GM12872 (cell line): Measurements from ENCODE around the gene SMU1.
A peak's percentile ranks its signal among the peaks of the same experiment; 100 is the strongest.

Experiments
- TF ChIP-seq, protein P1 (sequence below): IDR thresholded peaks from 3 replicates; pipeline ENCODE4 v1.5.1; 2011; ENCODE audit warnings: low read depth, mild to moderate bottlenecking, low read length, moderate library complexity; ENCODE audit not compliant: insufficient read depth

The SMU1 gene

DNA sequence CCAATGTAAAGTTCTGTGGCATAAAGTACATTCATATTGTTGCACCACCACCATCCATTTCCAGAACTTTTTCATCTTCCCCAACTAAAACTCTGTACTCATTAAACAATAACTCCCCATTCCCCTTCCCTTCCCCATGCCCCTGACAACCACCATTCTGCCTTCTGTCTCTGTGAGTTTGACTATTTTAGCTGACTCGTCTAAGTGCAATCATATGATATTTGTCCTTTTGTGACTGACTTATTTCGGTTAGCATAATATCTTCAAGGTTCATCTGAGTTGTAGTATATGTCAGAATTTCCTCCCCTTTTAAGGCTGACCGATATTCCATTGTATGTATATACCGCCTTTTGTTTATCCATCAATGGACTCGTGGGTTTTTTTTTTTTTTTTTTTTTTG is 29.0 kb upstream of the SMU1 start:
- TF ChIP-seq, protein P1, sequence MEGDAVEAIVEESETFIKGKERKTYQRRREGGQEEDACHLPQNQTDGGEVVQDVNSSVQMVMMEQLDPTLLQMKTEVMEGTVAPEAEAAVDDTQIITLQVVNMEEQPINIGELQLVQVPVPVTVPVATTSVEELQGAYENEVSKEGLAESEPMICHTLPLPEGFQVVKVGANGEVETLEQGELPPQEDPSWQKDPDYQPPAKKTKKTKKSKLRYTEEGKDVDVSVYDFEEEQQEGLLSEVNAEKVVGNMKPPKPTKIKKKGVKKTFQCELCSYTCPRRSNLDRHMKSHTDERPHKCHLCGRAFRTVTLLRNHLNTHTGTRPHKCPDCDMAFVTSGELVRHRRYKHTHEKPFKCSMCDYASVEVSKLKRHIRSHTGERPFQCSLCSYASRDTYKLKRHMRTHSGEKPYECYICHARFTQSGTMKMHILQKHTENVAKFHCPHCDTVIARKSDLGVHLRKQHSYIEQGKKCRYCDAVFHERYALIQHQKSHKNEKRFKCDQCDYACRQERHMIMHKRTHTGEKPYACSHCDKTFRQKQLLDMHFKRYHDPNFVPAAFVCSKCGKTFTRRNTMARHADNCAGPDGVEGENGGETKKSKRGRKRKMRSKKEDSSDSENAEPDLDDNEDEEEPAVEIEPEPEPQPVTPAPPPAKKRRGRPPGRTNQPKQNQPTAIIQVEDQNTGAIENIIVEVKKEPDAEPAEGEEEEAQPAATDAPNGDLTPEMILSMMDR = no peak

DNA sequence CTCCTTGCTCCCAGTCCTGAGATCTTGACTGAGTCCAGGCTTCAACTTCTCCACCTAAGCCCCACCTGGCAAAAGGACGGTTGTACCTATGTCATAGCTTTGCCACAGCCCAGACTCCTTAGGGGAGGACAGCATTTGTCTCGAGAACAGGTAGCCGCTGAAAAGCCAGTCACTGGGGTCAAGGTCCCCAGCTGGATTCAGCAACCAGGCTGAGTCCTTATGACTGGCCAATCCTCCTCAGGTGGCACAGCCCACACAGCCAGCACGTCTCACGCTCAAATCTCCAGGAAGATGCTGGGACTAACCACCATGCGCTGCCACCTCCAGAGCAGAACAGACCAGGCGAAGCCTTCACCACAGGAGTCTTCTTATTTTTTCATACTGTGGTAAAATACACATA is 27.9 kb upstream of the SMU1 start:
- TF ChIP-seq, protein P1 = no peak

DNA sequence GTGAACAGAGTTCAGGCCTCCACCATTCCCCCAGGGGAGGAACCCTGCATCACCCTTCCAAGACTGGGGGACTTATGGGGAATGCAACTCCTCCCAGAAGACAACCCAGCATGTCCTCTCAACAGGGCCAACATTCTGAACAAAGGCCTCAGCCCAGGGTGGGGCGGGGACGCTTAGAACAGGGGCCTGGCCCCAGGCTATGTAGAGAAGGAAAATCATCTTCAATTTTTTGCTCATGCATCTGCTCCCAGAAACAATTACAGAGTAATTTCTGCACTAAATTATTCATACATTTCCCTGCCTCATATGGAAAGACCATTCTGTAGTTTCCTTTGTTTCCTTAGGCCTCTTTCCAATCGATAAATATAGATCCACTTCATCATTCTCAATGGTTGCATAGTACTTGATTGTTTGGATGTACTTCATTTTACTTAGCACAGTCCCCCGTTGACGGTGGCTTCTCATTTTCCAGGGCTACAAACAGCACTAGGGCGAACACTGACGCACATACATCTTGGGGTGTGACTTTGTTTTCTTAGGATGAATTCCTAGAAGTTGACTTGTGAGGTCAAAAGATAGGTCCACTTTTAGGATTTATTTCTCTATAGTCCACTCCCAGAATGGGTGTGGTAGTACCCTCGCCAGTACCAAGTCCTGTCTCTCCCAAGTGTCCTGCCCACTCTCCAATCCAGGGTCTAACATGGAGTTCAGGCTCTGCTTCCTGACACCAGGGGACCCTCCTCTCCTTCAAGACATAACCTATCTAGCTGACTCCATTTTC is 27.2 kb upstream of the SMU1 start:
- TF ChIP-seq, protein P1 = peak; percentile 24; the same call in 1 of the 3 replicates

DNA sequence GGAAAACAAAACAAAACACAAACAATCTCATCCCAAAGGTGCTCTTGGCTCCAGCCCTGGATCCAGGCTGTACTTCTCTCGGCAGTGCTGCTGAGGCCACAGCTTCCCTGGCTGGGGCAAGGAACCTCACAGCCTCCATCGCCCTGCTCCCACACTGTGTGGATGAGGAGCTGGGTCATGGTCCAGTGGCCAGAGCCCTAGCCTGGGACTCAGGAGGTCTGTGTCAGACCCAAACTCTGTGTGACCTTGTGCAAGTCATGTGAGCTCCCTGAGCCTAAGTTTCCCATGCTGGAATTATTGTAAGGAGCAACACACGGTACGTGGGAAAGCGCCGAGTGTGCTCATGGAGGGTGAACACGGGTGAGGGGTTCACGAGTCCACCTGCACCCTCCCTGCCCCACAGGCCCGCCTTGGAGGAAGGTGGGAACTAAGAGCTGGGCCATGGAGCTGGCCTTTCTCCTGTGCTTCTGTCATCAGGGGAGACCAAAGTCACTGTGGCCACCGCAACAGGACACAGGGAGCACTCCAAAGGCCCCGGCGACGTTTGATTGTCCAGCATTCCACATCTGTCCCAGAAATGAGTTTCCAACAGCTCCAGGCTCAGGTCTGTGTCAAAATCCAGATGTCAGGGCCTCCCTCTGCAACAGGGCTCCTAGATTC is 26.2 kb upstream of the SMU1 start:
- TF ChIP-seq, protein P1 = no peak

DNA sequence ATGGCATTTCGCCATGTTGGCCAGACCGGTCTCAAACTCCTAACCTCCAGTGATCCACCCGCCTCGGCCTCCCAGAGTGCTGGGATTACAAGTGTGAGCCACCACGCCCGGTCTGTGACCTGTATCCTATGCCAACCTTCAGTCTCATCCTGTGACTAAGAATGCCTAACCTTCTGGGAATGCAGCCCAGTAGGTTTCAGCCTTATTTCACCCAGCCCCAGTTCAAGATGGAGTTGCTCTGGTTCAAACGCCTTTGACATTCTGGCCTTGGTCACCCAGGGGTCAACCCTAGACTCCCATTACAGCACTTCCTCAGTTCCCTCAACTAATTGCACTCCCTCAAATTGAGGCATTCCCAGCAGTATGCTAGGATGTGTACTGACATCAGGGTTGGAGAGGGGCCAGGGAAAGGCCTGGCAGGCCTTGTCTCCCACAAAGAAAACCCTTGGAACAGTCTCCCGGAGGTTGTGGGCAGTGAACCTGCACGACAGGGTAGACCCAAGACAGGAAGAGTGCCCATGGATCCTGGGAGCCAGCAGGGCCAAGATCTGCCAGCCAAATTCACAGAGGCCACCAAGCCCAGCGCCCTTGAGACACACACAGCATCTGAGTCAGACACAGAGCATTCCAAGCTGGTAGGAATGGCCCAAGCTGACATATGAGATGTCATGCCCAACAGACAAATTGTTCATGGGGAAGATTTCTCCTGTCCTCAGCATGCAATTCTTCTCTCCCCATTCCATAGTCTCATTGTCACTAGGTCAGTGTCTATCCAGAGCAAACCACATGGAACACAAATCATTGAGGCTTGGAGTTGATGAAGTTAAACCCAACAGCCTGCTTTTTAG is 24.9 kb upstream of the SMU1 start:
- TF ChIP-seq, protein P1 = no peak

DNA sequence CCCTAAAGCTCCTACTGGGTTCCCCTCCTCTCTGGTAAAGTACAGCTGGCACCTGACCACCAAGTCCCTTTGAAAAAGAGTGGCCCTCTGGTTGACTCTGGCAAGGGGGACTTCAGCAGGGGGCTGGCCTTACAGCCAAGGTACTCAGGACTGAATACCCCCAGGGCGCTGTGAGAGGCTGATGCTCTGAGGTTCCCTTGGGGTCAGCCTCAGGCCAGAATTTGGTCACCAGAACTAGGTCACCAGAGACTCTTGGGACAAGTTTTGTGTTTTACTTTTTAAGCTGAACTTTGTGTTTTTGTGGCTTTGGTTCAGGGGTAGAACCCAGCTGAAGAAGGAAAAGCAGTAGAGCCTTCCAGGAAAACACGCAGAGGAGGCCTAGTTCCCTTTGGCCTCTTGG is 23.3 kb upstream of the SMU1 start:
- TF ChIP-seq, protein P1 = no peak

DNA sequence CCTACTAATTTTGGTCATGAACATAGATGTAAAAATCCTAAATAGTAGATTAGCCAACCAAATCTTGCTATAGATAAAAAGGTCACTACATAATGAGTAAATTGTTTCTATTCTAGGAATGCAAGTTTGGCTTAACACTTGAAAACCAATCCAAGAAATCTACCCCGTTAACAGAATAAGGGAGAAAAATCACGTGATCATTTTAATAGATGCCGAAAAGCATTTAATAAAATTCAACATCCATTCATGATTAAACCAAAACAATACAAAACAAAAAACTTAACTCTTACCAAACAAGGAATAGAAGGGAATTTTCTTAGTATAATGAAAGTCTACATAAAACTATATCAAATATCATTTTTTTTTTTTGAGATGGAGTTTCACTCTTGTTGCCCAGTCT is 20.7 kb upstream of the SMU1 start:
- TF ChIP-seq, protein P1 = no peak
